ENCODE data around the gene DIP2A. TPM values are rescaled to one million over a fixed set of nuclear protein-coding genes. Genes with fewer than 3 reads are reported as not detected.

Gene DIP2A
- total and polyA plus RNA-seq, 2 of the 8 experiments (the other 6 are each of a cell fraction or from before 2014, with no cell fraction given), result 16.0 to 27.1 TPM

- no peak overlapping the region for H3K56ac ChIP-seq (replicated peaks; ENCODE audit: insufficient read length, low read depth, low read length)
- H4K20me1 ChIP-seq (replicated peaks in 1 of 2; ENCODE audit: control insufficient read depth in 1 of 2, insufficient read depth in 2 of 2, low read length in 2 of 2), result peaks cover 0 to 5% of the 10 kb centered on the region in 2 experiments
- ChIA-PET POLR2A (ENCODE audit: partially characterized antibody) (no interaction called here), CTCF (ENCODE audit: partially characterized antibody) (interaction anchor here (1.4 kb wide), 1 partner anchor 9 kb away, joined by 5 read pairs; no protein-coding TSS in a partner anchor)
- no peaks in the 10 kb centered on the region for H3K79me1 ChIP-seq (ENCODE audit: low read depth, low read length)
- no peak overlapping the region for H3K4ac ChIP-seq (replicated peaks; ENCODE audit: insufficient read length, low read depth, low read length)
- FAIRE-seq, result no peak
- H2AK5ac ChIP-seq (ENCODE audit: low read depth, low read length), result no peak overlapping the region
- H2BK15ac ChIP-seq (ENCODE audit: low read length), result no peak overlapping the region
- no peak overlapping the region for H3K27ac ChIP-seq (ENCODE audit: low read depth, low read length)
- H3K27me3 ChIP-seq (replicated peaks in 1 of 4; ENCODE audit: control insufficient read depth in 3 of 4, extremely low read depth in 1 of 4, insufficient read depth in 3 of 4, low read length in 3 of 4), result no peaks in the 10 kb centered on the region
- 95% methylated on average over 19 of the region's 19 CpGs; no CpG with 5 or more reads in 1 of the 2 experiments for WGBS, 2 experiments (ENCODE audit: extremely low coverage in 1 of 2, insufficient coverage in 1 of 2, insufficient read length in 1 of 2, insufficient replicate concordance in 2 of 2, low coverage in 1 of 2, low lambda C conversion rate in 2 of 2, missing lambda C conversion rate in 1 of 2)
- peaks cover 4 to 26% (median 17%) of the 10 kb centered on the region in 4 experiments; a peak in 7 of 8 replicates for H3K36me3 ChIP-seq (ENCODE audit: control insufficient read depth in 2 of 4, insufficient read depth in 4 of 4, low read length in 3 of 4)
- H4K8ac ChIP-seq (ENCODE audit: extremely low read depth, insufficient read depth, low read length), result no peak overlapping the region
- H2BK20ac ChIP-seq (ENCODE audit: low read length), result no peak overlapping the region
- no peak overlapping the region for H3K9ac ChIP-seq (replicated peaks in 1 of 4; ENCODE audit: extremely low read depth in 1 of 4, low read depth in 3 of 4, low read length in 3 of 4)
- no peak overlapping the region for H4K5ac ChIP-seq (ENCODE audit: insufficient read length, low read depth, low read length)
- no peaks in the 10 kb centered on the region for H3K79me2 ChIP-seq (ENCODE audit: control insufficient read depth in 1 of 2, insufficient read depth in 2 of 2, low read length in 2 of 2)
- H3K23me2 ChIP-seq (ENCODE audit: low read depth, low read length), result no peaks in the 10 kb centered on the region; the same call in 1 of the 2 replicates
- no peak overlapping the region for H3K14ac ChIP-seq (ENCODE audit: insufficient read length)
- no peak overlapping the region for H3K23ac ChIP-seq (ENCODE audit: insufficient read length)
- TF ChIP-seq ZNF274 (IDR thresholded peaks at IDR 0.05; ENCODE audit: borderline replicate concordance, extremely low read depth, low read length), result no peak
- TF ChIP-seq KDM4A (IDR thresholded peaks at IDR 0.05; ENCODE audit: low read depth, low read length, severe bottlenecking), result no peak
- TF ChIP-seq TCF12 (IDR thresholded peaks at IDR 0.05; ENCODE audit: low read depth, low read length), result no peak
- TF ChIP-seq SP1 (IDR thresholded peaks at IDR 0.05; ENCODE audit: low read depth, low read length), result no peak
- no peak for TF ChIP-seq SIN3A (conservative IDR thresholded peaks at IDR 0.05 in 1 of 2, IDR thresholded peaks at IDR 0.05 in 1 of 2; ENCODE audit: low read depth in 1 of 2, low read length in 2 of 2)
- TF ChIP-seq PHF8 (conservative IDR thresholded peaks at IDR 0.05; ENCODE audit: low read depth, low read length), result no peak
- TF ChIP-seq TBP (IDR thresholded peaks at IDR 0.05; ENCODE audit: low read depth, low read length), result no peak
- TF ChIP-seq CREB1 (IDR thresholded peaks at IDR 0.05), result no peak
- TF ChIP-seq POLR2AphosphoS5 (IDR thresholded peaks at IDR 0.05; ENCODE audit: low read depth, low read length), result no peak
- TF ChIP-seq RNF2 (IDR thresholded peaks at IDR 0.05; ENCODE audit: borderline replicate concordance, low read depth, low read length, missing control alignments, poor library complexity, severe bottlenecking), result no peak
- no peak for TF ChIP-seq POU5F1 (IDR thresholded peaks at IDR 0.05; ENCODE audit: low read depth, low read length)
- TF ChIP-seq CHD2 (IDR thresholded peaks at IDR 0.05; ENCODE audit: low read length), result no peak
- no peak for TF ChIP-seq MAFK (IDR thresholded peaks at IDR 0.05; ENCODE audit: low read depth, low read length)
- no peak overlapping the region for H2BK12ac ChIP-seq (ENCODE audit: low read depth, low read length)
- H3K4me3 ChIP-seq (ENCODE audit: extremely low read depth in 1 of 4, insufficient read depth in 2 of 4, low read depth in 3 of 4, low read length in 4 of 4), result no peak overlapping the region
- no peak overlapping the region for H4K91ac ChIP-seq (replicated peaks; ENCODE audit: insufficient read length, low read length)
- H3K18ac ChIP-seq (ENCODE audit: extremely low read depth, low read length), result no peak overlapping the region
- H3K4me2 ChIP-seq (ENCODE audit: insufficient read depth in 1 of 2, low read depth in 2 of 2, low read length in 2 of 2), result no peak overlapping the region
- no peaks in the 10 kb centered on the region for H3K4me1 ChIP-seq (replicated peaks in 1 of 4; ENCODE audit: control insufficient read depth in 3 of 4, insufficient read depth in 4 of 4, low read length in 3 of 4)
- no peak for DNase-seq (ENCODE audit: low read depth in 1 of 2, low spot score in 2 of 2)
- no peak overlapping the region for H2BK5ac ChIP-seq (ENCODE audit: low read depth, low read length)
- no peak overlapping the region for H2AFZ ChIP-seq (ENCODE audit: low read length)
- H3K9me3 ChIP-seq (ENCODE audit: insufficient read depth in 2 of 2, low read depth in 1 of 2, low read length in 1 of 2), result no peaks in the 10 kb centered on the region
- H2BK120ac ChIP-seq (replicated peaks; ENCODE audit: low read depth, low read length), result no peak overlapping the region
Observed at GRCh38 chr21:46543306-46543705, 84.6 kb downstream of the DIP2A start.
